HPDE6-E6E7 (cell line): ENCODE results near the gene TMEM217.
"Not testable (repeated sequence)": the region's sequence is repeated elsewhere in the genome, so short reads cannot be mapped to it uniquely, and the experiment has no call there.

ENCODE experiments used
- DNase-seq: peaks from one replicate; pipeline ENCODE4 v3.0.0; 2011; ENCODE audit warnings: missing footprints; ENCODE audit errors: extremely low spot score

Gene TMEM217

GRCh38 chr6:37218061-37218460 lies 39.9 kb downstream of the TMEM217 start:
- no peak for DNase-seq

- DNase-seq: no peak
Observed at GRCh38 chr6:37212268-37212667, 45.7 kb downstream of the TMEM217 start.

- peak; percentile 64 for DNase-seq
Observed at GRCh38 chr6:37210313-37210968, 47.5 kb downstream of the TMEM217 start.

GRCh38 chr6:37209461-37210205 lies 48.3 kb downstream of the TMEM217 start:
- DNase-seq: no peak

GRCh38 chr6:37208793-37209192 lies 49.2 kb downstream of the TMEM217 start:
- DNase-seq: no peak

GRCh38 chr6:37207903-37208456 lies 50.0 kb downstream of the TMEM217 start:
- DNase-seq: peak; percentile 79

GRCh38 chr6:37206622-37207021 lies 51.3 kb downstream of the TMEM217 start:
- no peak for DNase-seq

- no peak for DNase-seq
Observed at GRCh38 chr6:37205997-37206340, 52.0 kb downstream of the TMEM217 start.

GRCh38 chr6:37205175-37205996 lies 52.6 kb downstream of the TMEM217 start:
- no peak for DNase-seq

GRCh38 chr6:37204014-37204751 lies 53.8 kb downstream of the TMEM217 start:
- no peak for DNase-seq

GRCh38 chr6:37202788-37203491 lies 55.0 kb downstream of the TMEM217 start:
- DNase-seq: no peak

- DNase-seq: no peak
Observed at GRCh38 chr6:37201726-37202125, 56.2 kb downstream of the TMEM217 start.

- DNase-seq: no peak
Observed at GRCh38 chr6:37200085-37200484, 57.9 kb downstream of the TMEM217 start.

- not testable (repeated sequence) for DNase-seq
Observed at GRCh38 chr6:37196451-37196850, 61.5 kb downstream of the TMEM217 start.

- not testable (repeated sequence) for DNase-seq
Observed at GRCh38 chr6:37194886-37195285, 63.1 kb downstream of the TMEM217 start.

- no peak for DNase-seq
Observed at GRCh38 chr6:37192666-37193065, 65.3 kb downstream of the TMEM217 start.

- no peak for DNase-seq
Observed at GRCh38 chr6:37190159-37190535, 67.8 kb downstream of the TMEM217 start.

GRCh38 chr6:37188962-37189510 lies 68.9 kb downstream of the TMEM217 start:
- DNase-seq: no peak

- no peak for DNase-seq
Observed at GRCh38 chr6:37187321-37188022, 70.5 kb downstream of the TMEM217 start.
